ENCODE results near the gene RAB28. TPM values are rescaled to one million over a fixed set of nuclear protein-coding genes. Genes with fewer than 3 reads are reported as not detected.

Gene RAB28
- total RNA-seq, 1 experiment from 2014 or later, result 12.1 TPM

DNA sequence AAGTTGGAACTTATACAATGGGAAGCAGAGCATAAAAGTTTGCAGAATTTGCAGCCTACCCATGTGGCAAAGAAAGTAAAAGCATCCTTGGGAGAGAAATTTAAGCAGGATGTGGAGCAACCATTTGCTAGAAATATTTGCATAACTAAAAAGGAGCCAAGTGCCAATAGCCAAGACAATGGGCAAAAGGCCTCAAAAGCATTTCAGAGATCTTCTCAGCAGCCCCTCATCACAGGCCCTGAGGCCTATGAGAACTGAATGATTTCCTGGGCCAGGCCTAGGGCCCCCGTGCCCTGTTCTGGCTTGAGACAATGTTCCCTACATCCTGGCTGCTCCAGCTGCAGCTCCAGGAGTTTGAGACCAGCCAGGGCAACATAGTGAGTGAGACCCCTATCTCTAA lies 25.3 kb upstream of the RAB28 start (continued):
- TF ChIP-seq, protein P1, sequence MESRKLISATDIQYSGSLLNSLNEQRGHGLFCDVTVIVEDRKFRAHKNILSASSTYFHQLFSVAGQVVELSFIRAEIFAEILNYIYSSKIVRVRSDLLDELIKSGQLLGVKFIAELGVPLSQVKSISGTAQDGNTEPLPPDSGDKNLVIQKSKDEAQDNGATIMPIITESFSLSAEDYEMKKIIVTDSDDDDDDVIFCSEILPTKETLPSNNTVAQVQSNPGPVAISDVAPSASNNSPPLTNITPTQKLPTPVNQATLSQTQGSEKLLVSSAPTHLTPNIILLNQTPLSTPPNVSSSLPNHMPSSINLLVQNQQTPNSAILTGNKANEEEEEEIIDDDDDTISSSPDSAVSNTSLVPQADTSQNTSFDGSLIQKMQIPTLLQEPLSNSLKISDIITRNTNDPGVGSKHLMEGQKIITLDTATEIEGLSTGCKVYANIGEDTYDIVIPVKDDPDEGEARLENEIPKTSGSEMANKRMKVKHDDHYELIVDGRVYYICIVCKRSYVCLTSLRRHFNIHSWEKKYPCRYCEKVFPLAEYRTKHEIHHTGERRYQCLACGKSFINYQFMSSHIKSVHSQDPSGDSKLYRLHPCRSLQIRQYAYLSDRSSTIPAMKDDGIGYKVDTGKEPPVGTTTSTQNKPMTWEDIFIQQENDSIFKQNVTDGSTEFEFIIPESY (IDR thresholded peaks at IDR 0.05; ENCODE audit: extremely low read depth, insufficient replicate concordance, low read length), result no peak

DNA sequence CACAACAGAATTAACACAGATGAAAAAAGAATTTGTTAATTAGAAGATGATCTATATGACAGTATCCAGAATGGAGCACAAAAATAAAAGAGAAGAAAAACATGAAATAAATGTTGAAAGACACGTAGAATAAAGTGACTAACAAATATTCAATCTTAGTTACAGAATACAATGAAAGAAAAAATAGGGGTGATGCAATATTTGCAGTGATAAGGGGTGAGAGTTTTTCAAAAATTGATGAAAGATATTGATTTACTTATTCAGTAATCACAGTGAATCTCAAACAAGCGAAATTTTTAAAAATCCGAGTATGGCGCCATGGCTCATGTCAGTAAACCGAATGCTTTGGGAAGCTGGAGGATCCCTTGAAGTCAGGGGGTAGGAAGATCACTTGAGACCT lies 20.2 kb upstream of the RAB28 start:
- H3K27ac ChIP-seq (ENCODE audit: low read depth, low read length), result no peak overlapping the region

More for the DNA sequence above, 20.2 kb upstream of the RAB28 start:
- Histone ChIP-seq H3K4me1 (ENCODE audit: control insufficient read depth in 1 of 2, insufficient read depth in 2 of 2, low read length in 2 of 2) (no peaks in the 10 kb centered on the region), H4K20me1 (ENCODE audit: insufficient read depth) (no peaks in the 10 kb centered on the region), H3K9me3 (ENCODE audit: control insufficient read depth in 1 of 2, insufficient read depth in 1 of 2, low read depth in 1 of 2, low read length in 2 of 2) (no peaks in the 10 kb centered on the region), H3K79me2 (ENCODE audit: insufficient read depth, low read length) (no peaks in the 10 kb centered on the region), H3K9ac (ENCODE audit: low read length) (no peak overlapping the region), H3K4me2 (ENCODE audit: low read length) (no peak overlapping the region), H3K27me3 (ENCODE audit: insufficient read depth, low read length) (no peaks in the 10 kb centered on the region), H3K4me3 (replicated peaks in 1 of 2; ENCODE audit: low read depth in 1 of 2, low read length in 2 of 2) (no peak overlapping the region), H2AFZ (ENCODE audit: low read depth, low read length, poor library complexity, severe bottlenecking) (no peak overlapping the region), H3K36me3 (ENCODE audit: control insufficient read depth in 1 of 2, insufficient read depth in 2 of 2, low read length in 2 of 2) (no peaks in the 10 kb centered on the region), H3K9me2 (ENCODE audit: insufficient read depth) (no peaks in the 10 kb centered on the region)
- no peak for DNase-seq (ENCODE audit: low read depth, low spot score)
- ChIA-PET CTCF (no interaction called here), POLR2A (no interaction called here), RAD21 (ENCODE audit: low non-redundant PET in 1 of 2, low total read pairs in 2 of 2, uncharacterized antibody in 2 of 2, unreplicated experiment in 2 of 2) (no interaction called here)
- no TSS peak for BruUV-seq (replicated peaks)
- TF ChIP-seq, protein P1 (IDR thresholded peaks at IDR 0.05; ENCODE audit: extremely low read depth, insufficient replicate concordance, low read length), result no peak
- intact Hi-C loops (cut with micrococcal nuclease), result no loop called here
- ATAC-seq, result no peak

Data from HCT116 (cell line).